Measurements from ENCODE around the gene ERICH6.

- TF ChIP-seq CTCF (IDR thresholded peaks at IDR 0.05 in 2 of 3, conservative IDR thresholded peaks at IDR 0.05 in 1 of 3; ENCODE audit: control insufficient read depth in 2 of 3, extremely low read depth in 1 of 3, insufficient read depth in 1 of 3, low read depth in 3 of 3, low read length in 3 of 3) (no peak), RFX5 (IDR thresholded peaks at IDR 0.05; ENCODE audit: low read depth, low read length) (no peak), MEF2A (IDR thresholded peaks at IDR 0.05; ENCODE audit: insufficient read depth, low read depth, low read length) (no peak), CBX3 (IDR thresholded peaks at IDR 0.05; ENCODE audit: borderline replicate concordance, low read depth) (no peak), EP300 (IDR thresholded peaks at IDR 0.05; ENCODE audit: borderline replicate concordance in 1 of 2, control insufficient read depth in 1 of 2, low read depth in 2 of 2, low read length in 2 of 2) (no peak), ATF2 (IDR thresholded peaks at IDR 0.05; ENCODE audit: low read length) (no peak), POLR2A (IDR thresholded peaks at IDR 0.05; ENCODE audit: low read depth, low read length) (no peak)
Measured at GRCh38 chr3:150734795-150735119, 31.0 kb upstream of the ERICH6 start.
